ENCODE results near the gene CDKL4. TPM values are rescaled to one million over a fixed set of nuclear protein-coding genes. Genes with fewer than 3 reads are reported as not detected.

CDKL4 gene
- not detected for polyA plus RNA-seq (2012; ENCODE audit: low read depth, missing spikeins)

- DNase-seq (ENCODE audit: insufficient read length, low spot score) (no peak), FAIRE-seq (no peak)
- no peak for TF ChIP-seq PAX5 (IDR thresholded peaks at IDR 0.05; ENCODE audit: insufficient read depth, low read length, severe bottlenecking)
- TF ChIP-seq POLR2A (IDR thresholded peaks at IDR 0.05; ENCODE audit: low read depth, low read length), result no peak
- TF ChIP-seq POU2F2 (IDR thresholded peaks at IDR 0.05; ENCODE audit: low read depth, low read length), result no peak
- TF ChIP-seq TAF1 (IDR thresholded peaks at IDR 0.05; ENCODE audit: low read depth, low read length), result no peak
- no peak for TF ChIP-seq POLR2AphosphoS5 (IDR thresholded peaks at IDR 0.05; ENCODE audit: low read depth, low read length)
- no peak for TF ChIP-seq SPI1 (IDR thresholded peaks at IDR 0.05; ENCODE audit: low read depth, low read length)
Observed at GRCh38 chr2:39243469-39244123, at the start of gene CDKL4. CDKL4 (minus strand) TSS chr2:39243970.

- no peak for TF ChIP-seq PAX5 (IDR thresholded peaks at IDR 0.05; ENCODE audit: insufficient read depth, low read length, severe bottlenecking)
- no peak for TF ChIP-seq POU2F2 (IDR thresholded peaks at IDR 0.05; ENCODE audit: low read depth, low read length)
- TF ChIP-seq TAF1 (IDR thresholded peaks at IDR 0.05; ENCODE audit: low read depth, low read length), result no peak
- TF ChIP-seq POLR2A (IDR thresholded peaks at IDR 0.05; ENCODE audit: low read depth, low read length), result no peak
- no peak for TF ChIP-seq SPI1 (IDR thresholded peaks at IDR 0.05; ENCODE audit: low read depth, low read length)
- no peak for TF ChIP-seq POLR2AphosphoS5 (IDR thresholded peaks at IDR 0.05; ENCODE audit: low read depth, low read length)
- no peak for DNase-seq (ENCODE audit: insufficient read length, low spot score)
- no peak for FAIRE-seq
Observed at GRCh38 chr2:39290433-39290832, 46.7 kb upstream of the CDKL4 start.

GRCh38 chr2:39289609-39290008, 45.8 kb upstream of the CDKL4 start:
- DNase-seq (ENCODE audit: insufficient read length, low spot score) (no peak), FAIRE-seq (no peak)
- TF ChIP-seq TAF1 (IDR thresholded peaks at IDR 0.05; ENCODE audit: low read depth, low read length), result no peak
- no peak for TF ChIP-seq POU2F2 (IDR thresholded peaks at IDR 0.05; ENCODE audit: low read depth, low read length)
- TF ChIP-seq PAX5 (IDR thresholded peaks at IDR 0.05; ENCODE audit: insufficient read depth, low read length, severe bottlenecking), result no peak
- no peak for TF ChIP-seq POLR2AphosphoS5 (IDR thresholded peaks at IDR 0.05; ENCODE audit: low read depth, low read length)
- TF ChIP-seq SPI1 (IDR thresholded peaks at IDR 0.05; ENCODE audit: low read depth, low read length), result no peak
- TF ChIP-seq POLR2A (IDR thresholded peaks at IDR 0.05; ENCODE audit: low read depth, low read length), result no peak

GRCh38 chr2:39283561-39283960, 39.8 kb upstream of the CDKL4 start:
- FAIRE-seq (no peak), DNase-seq (ENCODE audit: insufficient read length, low spot score) (no peak)
- TF ChIP-seq POLR2A (IDR thresholded peaks at IDR 0.05; ENCODE audit: low read depth, low read length), result no peak
- TF ChIP-seq SPI1 (IDR thresholded peaks at IDR 0.05; ENCODE audit: low read depth, low read length), result no peak
- TF ChIP-seq POLR2AphosphoS5 (IDR thresholded peaks at IDR 0.05; ENCODE audit: low read depth, low read length), result no peak
- no peak for TF ChIP-seq PAX5 (IDR thresholded peaks at IDR 0.05; ENCODE audit: insufficient read depth, low read length, severe bottlenecking)

GRCh38 chr2:39281391-39281790, 37.6 kb upstream of the CDKL4 start:
- DNase-seq (ENCODE audit: insufficient read length, low spot score) (no peak), FAIRE-seq (no peak)
- no peak for TF ChIP-seq POLR2A (IDR thresholded peaks at IDR 0.05; ENCODE audit: low read depth, low read length)
- no peak for TF ChIP-seq POU2F2 (IDR thresholded peaks at IDR 0.05; ENCODE audit: low read depth, low read length)
- no peak for TF ChIP-seq TAF1 (IDR thresholded peaks at IDR 0.05; ENCODE audit: low read depth, low read length)
- no peak for TF ChIP-seq SPI1 (IDR thresholded peaks at IDR 0.05; ENCODE audit: low read depth, low read length)
- TF ChIP-seq POLR2AphosphoS5 (IDR thresholded peaks at IDR 0.05; ENCODE audit: low read depth, low read length), result no peak
- TF ChIP-seq PAX5 (IDR thresholded peaks at IDR 0.05; ENCODE audit: insufficient read depth, low read length, severe bottlenecking), result no peak

GRCh38 chr2:39275016-39275415, 31.2 kb upstream of the CDKL4 start:
- no peak for TF ChIP-seq SPI1 (IDR thresholded peaks at IDR 0.05; ENCODE audit: low read depth, low read length)
- no peak for TF ChIP-seq POLR2A (IDR thresholded peaks at IDR 0.05; ENCODE audit: low read depth, low read length)
- TF ChIP-seq POLR2AphosphoS5 (IDR thresholded peaks at IDR 0.05; ENCODE audit: low read depth, low read length), result no peak
- no peak for TF ChIP-seq TAF1 (IDR thresholded peaks at IDR 0.05; ENCODE audit: low read depth, low read length)
- no peak for TF ChIP-seq POU2F2 (IDR thresholded peaks at IDR 0.05; ENCODE audit: low read depth, low read length)
- TF ChIP-seq PAX5 (IDR thresholded peaks at IDR 0.05; ENCODE audit: insufficient read depth, low read length, severe bottlenecking), result no peak
- FAIRE-seq (no peak), DNase-seq (ENCODE audit: insufficient read length, low spot score) (no peak)

GRCh38 chr2:39269941-39270340, 26.2 kb upstream of the CDKL4 start:
- TF ChIP-seq PAX5 (IDR thresholded peaks at IDR 0.05; ENCODE audit: insufficient read depth, low read length, severe bottlenecking) (no peak), SPI1 (IDR thresholded peaks at IDR 0.05; ENCODE audit: low read depth, low read length) (no peak), TAF1 (IDR thresholded peaks at IDR 0.05; ENCODE audit: low read depth, low read length) (no peak), POLR2AphosphoS5 (IDR thresholded peaks at IDR 0.05; ENCODE audit: low read depth, low read length) (no peak), POLR2A (IDR thresholded peaks at IDR 0.05; ENCODE audit: low read depth, low read length) (no peak), POU2F2 (IDR thresholded peaks at IDR 0.05; ENCODE audit: low read depth, low read length) (no peak)
- no peak for FAIRE-seq

GRCh38 chr2:39266916-39267434, 23.2 kb upstream of the CDKL4 start:
- DNase-seq (ENCODE audit: insufficient read length, low spot score) (no peak), FAIRE-seq (no peak)
- TF ChIP-seq POLR2A (IDR thresholded peaks at IDR 0.05; ENCODE audit: low read depth, low read length), result no peak
- no peak for TF ChIP-seq SPI1 (IDR thresholded peaks at IDR 0.05; ENCODE audit: low read depth, low read length)
- no peak for TF ChIP-seq TAF1 (IDR thresholded peaks at IDR 0.05; ENCODE audit: low read depth, low read length)
- no peak for TF ChIP-seq PAX5 (IDR thresholded peaks at IDR 0.05; ENCODE audit: insufficient read depth, low read length, severe bottlenecking)
- no peak for TF ChIP-seq POU2F2 (IDR thresholded peaks at IDR 0.05; ENCODE audit: low read depth, low read length)
- TF ChIP-seq POLR2AphosphoS5 (IDR thresholded peaks at IDR 0.05; ENCODE audit: low read depth, low read length), result no peak

More at GRCh38 chr2:39269941-39270340, 26.2 kb upstream of the CDKL4 start:
- no peak for DNase-seq (ENCODE audit: insufficient read length, low spot score)

GRCh38 chr2:39266139-39266805, 22.5 kb upstream of the CDKL4 start:
- FAIRE-seq (peak; percentile 99), DNase-seq (ENCODE audit: insufficient read length, low spot score) (no peak)
- no peak for TF ChIP-seq POU2F2 (IDR thresholded peaks at IDR 0.05; ENCODE audit: low read depth, low read length)
- peak; percentile 79 for TF ChIP-seq SPI1 (IDR thresholded peaks at IDR 0.05; ENCODE audit: low read depth, low read length)

Data from GM12891 (cell line).